Measurements from ENCODE around the gene NXPE1. TPM values are rescaled to one million over a fixed set of nuclear protein-coding genes. Genes with fewer than 3 reads are reported as not detected.

NXPE1 gene
- total and polyA plus RNA-seq, 2 experiments from 2014 or later: not detected

DNA sequence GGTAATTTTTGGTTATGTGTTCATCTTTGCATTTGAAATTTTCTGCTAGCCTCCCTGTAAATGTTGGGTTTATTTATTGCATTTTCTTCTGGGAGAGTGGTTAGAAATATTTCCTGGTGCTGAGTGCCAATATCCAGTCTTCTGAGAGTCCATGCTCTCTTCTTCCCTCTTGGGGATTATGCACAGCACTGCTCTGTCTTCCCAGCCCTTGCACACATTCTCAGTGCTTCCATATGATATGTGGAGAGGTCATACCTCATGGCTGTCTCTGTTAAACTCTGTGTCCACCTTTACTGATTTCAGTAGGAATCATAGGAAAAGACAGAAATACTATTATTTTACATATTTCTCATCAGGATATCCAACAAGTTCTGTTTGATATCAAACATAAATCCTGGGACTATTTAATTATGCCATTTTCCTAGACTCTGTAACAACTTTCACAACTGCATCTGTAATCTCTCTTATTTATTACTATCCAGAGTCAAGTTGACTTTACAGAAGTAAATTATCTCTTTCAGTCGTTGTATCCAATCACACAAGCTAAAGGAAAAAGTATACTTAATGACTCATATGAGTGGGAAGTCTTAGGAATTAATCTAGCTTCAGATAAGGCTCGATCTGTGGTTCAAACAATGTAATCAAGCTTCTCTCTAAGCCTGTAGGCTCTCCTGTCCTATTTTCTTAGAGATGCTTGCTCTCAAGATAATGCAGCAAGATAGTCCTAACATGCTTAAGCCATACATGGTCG, 2.7 kb upstream of the NXPE1 start:
- no peak for ATAC-seq
- H3K27ac Mint-ChIP-seq: no peak overlapping the region
- DNase-seq (ENCODE audit: low spot score): no peak

More for the DNA sequence above, 2.7 kb upstream of the NXPE1 start:
- Mint-ChIP-seq H3K4me3 (no peak overlapping the region), H3K4me1 (peaks cover 25% of the 10 kb centered on the region), H3K9me3 (no peaks in the 10 kb centered on the region), H3K27me3 (ENCODE audit: insufficient read depth, low read depth, poor library complexity) (peaks cover 3% of the 10 kb centered on the region), H3K36me3 (ENCODE audit: low read depth) (no peaks in the 10 kb centered on the region)
- H3K36me3 ChIP-seq (ENCODE audit: insufficient read depth): no peaks in the 10 kb centered on the region
- H3K4me1 ChIP-seq (ENCODE audit: insufficient read depth): peaks cover 5% of the 10 kb centered on the region; the same call in 1 of the 2 replicates
- no peaks in the 10 kb centered on the region for H4K20me1 ChIP-seq (replicated peaks; ENCODE audit: insufficient read depth)
- no peak overlapping the region for H3K4me3 ChIP-seq
- no peaks in the 10 kb centered on the region; the same call in 1 of the 2 replicates for H3K9me2 ChIP-seq (ENCODE audit: insufficient read depth)
- H3K79me2 ChIP-seq (replicated peaks; ENCODE audit: insufficient read depth): no peaks in the 10 kb centered on the region
- H3K4me2 ChIP-seq: no peak overlapping the region
- H3K27me3 ChIP-seq (ENCODE audit: insufficient read depth): no peaks in the 10 kb centered on the region
- no peak overlapping the region for H2AFZ ChIP-seq
- no peaks in the 10 kb centered on the region for H3F3A ChIP-seq (replicated peaks; ENCODE audit: low read depth)
- no peak overlapping the region for H3K27ac ChIP-seq (ENCODE audit: low read depth)
- TF ChIP-seq NANOG (IDR thresholded peaks at IDR 0.05; ENCODE audit: borderline replicate concordance): no peak
- TF ChIP-seq POLR2AphosphoS5 (IDR thresholded peaks at IDR 0.05; ENCODE audit: low read depth): no peak
- TF ChIP-seq ZNF114 (CRISPR knock-in tag; IDR thresholded peaks at IDR 0.05): no peak
- TF ChIP-seq EZH2phosphoT487 (IDR thresholded peaks at IDR 0.05; ENCODE audit: unreplicated experiment): no peak
- TF ChIP-seq STAT1 (IDR thresholded peaks at IDR 0.05; ENCODE audit: unreplicated experiment): no peak
- TF ChIP-seq, protein P1, sequence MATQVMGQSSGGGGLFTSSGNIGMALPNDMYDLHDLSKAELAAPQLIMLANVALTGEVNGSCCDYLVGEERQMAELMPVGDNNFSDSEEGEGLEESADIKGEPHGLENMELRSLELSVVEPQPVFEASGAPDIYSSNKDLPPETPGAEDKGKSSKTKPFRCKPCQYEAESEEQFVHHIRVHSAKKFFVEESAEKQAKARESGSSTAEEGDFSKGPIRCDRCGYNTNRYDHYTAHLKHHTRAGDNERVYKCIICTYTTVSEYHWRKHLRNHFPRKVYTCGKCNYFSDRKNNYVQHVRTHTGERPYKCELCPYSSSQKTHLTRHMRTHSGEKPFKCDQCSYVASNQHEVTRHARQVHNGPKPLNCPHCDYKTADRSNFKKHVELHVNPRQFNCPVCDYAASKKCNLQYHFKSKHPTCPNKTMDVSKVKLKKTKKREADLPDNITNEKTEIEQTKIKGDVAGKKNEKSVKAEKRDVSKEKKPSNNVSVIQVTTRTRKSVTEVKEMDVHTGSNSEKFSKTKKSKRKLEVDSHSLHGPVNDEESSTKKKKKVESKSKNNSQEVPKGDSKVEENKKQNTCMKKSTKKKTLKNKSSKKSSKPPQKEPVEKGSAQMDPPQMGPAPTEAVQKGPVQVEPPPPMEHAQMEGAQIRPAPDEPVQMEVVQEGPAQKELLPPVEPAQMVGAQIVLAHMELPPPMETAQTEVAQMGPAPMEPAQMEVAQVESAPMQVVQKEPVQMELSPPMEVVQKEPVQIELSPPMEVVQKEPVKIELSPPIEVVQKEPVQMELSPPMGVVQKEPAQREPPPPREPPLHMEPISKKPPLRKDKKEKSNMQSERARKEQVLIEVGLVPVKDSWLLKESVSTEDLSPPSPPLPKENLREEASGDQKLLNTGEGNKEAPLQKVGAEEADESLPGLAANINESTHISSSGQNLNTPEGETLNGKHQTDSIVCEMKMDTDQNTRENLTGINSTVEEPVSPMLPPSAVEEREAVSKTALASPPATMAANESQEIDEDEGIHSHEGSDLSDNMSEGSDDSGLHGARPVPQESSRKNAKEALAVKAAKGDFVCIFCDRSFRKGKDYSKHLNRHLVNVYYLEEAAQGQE (IDR thresholded peaks at IDR 0.05; ENCODE audit: unreplicated experiment): no peak
- TF ChIP-seq, protein P2, sequence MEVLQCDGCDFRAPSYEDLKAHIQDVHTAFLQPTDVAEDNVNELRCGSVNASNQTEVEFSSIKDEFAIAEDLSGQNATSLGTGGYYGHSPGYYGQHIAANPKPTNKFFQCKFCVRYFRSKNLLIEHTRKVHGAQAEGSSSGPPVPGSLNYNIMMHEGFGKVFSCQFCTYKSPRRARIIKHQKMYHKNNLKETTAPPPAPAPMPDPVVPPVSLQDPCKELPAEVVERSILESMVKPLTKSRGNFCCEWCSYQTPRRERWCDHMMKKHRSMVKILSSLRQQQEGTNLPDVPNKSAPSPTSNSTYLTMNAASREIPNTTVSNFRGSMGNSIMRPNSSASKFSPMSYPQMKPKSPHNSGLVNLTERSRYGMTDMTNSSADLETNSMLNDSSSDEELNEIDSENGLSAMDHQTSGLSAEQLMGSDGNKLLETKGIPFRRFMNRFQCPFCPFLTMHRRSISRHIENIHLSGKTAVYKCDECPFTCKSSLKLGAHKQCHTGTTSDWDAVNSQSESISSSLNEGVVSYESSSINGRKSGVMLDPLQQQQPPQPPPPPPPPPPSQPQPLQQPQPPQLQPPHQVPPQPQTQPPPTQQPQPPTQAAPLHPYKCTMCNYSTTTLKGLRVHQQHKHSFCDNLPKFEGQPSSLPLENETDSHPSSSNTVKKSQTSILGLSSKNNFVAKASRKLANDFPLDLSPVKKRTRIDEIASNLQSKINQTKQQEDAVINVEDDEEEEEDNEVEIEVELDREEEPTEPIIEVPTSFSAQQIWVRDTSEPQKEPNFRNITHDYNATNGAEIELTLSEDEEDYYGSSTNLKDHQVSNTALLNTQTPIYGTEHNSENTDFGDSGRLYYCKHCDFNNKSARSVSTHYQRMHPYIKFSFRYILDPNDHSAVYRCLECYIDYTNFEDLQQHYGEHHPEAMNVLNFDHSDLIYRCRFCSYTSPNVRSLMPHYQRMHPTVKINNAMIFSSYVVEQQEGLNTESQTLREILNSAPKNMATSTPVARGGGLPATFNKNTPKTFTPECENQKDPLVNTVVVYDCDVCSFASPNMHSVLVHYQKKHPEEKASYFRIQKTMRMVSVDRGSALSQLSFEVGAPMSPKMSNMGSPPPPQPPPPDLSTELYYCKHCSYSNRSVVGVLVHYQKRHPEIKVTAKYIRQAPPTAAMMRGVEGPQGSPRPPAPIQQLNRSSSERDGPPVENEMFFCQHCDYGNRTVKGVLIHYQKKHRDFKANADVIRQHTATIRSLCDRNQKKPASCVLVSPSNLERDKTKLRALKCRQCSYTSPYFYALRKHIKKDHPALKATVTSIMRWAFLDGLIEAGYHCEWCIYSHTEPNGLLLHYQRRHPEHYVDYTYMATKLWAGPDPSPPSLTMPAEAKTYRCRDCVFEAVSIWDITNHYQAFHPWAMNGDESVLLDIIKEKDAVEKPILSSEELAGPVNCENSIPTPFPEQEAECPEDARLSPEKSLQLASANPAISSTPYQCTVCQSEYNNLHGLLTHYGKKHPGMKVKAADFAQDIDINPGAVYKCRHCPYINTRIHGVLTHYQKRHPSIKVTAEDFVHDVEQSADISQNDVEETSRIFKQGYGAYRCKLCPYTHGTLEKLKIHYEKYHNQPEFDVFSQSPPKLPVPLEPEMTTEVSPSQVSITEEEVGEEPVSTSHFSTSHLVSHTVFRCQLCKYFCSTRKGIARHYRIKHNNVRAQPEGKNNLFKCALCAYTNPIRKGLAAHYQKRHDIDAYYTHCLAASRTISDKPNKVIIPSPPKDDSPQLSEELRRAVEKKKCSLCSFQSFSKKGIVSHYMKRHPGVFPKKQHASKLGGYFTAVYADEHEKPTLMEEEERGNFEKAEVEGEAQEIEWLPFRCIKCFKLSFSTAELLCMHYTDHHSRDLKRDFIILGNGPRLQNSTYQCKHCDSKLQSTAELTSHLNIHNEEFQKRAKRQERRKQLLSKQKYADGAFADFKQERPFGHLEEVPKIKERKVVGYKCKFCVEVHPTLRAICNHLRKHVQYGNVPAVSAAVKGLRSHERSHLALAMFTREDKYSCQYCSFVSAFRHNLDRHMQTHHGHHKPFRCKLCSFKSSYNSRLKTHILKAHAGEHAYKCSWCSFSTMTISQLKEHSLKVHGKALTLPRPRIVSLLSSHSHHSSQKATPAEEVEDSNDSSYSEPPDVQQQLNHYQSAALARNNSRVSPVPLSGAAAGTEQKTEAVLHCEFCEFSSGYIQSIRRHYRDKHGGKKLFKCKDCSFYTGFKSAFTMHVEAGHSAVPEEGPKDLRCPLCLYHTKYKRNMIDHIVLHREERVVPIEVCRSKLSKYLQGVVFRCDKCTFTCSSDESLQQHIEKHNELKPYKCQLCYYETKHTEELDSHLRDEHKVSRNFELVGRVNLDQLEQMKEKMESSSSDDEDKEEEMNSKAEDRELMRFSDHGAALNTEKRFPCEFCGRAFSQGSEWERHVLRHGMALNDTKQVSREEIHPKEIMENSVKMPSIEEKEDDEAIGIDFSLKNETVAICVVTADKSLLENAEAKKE (CRISPR knock-in tag; IDR thresholded peaks at IDR 0.05): no peak
- no peak for TF ChIP-seq CTCF (conservative IDR thresholded peaks at IDR 0.05; ENCODE audit: low read depth in 2 of 2)
- no peak for TF ChIP-seq ZNF331 (CRISPR knock-in tag; IDR thresholded peaks at IDR 0.05; ENCODE audit: low read depth)
- TF ChIP-seq CREB1 (CRISPR knock-in tag; IDR thresholded peaks at IDR 0.05; ENCODE audit: low read depth): no peak
- TF ChIP-seq, protein P3, sequence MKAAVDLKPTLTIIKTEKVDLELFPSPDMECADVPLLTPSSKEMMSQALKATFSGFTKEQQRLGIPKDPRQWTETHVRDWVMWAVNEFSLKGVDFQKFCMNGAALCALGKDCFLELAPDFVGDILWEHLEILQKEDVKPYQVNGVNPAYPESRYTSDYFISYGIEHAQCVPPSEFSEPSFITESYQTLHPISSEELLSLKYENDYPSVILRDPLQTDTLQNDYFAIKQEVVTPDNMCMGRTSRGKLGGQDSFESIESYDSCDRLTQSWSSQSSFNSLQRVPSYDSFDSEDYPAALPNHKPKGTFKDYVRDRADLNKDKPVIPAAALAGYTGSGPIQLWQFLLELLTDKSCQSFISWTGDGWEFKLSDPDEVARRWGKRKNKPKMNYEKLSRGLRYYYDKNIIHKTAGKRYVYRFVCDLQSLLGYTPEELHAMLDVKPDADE (IDR thresholded peaks at IDR 0.05): no peak
- TF ChIP-seq EZH2 (IDR thresholded peaks at IDR 0.05; ENCODE audit: low read depth, unreplicated experiment): no peak
- no peak for TF ChIP-seq JUNB (IDR thresholded peaks at IDR 0.05; ENCODE audit: unreplicated experiment)

Data from GM23338 (cell line).